Transverse colon (tissue), 4 donors: Measurements from ENCODE around the gene MED27. TPM values are rescaled to one million over a fixed set of nuclear protein-coding genes. Genes with fewer than 3 reads are reported as not detected.

Experiments
- DNase-seq: peaks from one replicate; pipeline ENCODE4 v3.0.0-alpha.2; 2019
- H3K27ac ChIP-seq, 4 donors: fragments of 200-600 bp; sonication (generic); 2 replicates each; pipeline ENCODE4 v1.5.1; 2016 to 2018; ENCODE audit warnings: inconsistent platforms in 4 of 4
- H3K27me3 ChIP-seq: fragments of 200-600 bp; sonication (generic); 2 replicates; pipeline ENCODE4 v1.5.1; 2017; ENCODE audit warnings: inconsistent platforms
- H3K36me3 ChIP-seq, 4 donors: fragments of 200-600 bp; sonication (generic); 2 replicates each; pipeline ENCODE4 v1.5.1; 2017 to 2019; ENCODE audit warnings: inconsistent platforms in 4 of 4
- H3K4me1 ChIP-seq, 4 donors: fragments of 200-600 bp; sonication (generic); 2 replicates each; pipeline ENCODE4 v1.5.1; 2017 to 2020; ENCODE audit warnings: inconsistent platforms in 4 of 4
- H3K4me3 ChIP-seq, 4 donors: fragments of 200-600 bp; sonication (generic); 1 replicate in 1 of 4; 2 replicates in 3 of 4; pipeline versions ENCODE4 v1.5.1 to v1.6.1; 2017 to 2019; ENCODE audit warnings: inconsistent platforms in 4 of 4
- H3K9me3 ChIP-seq, 2 donors: fragments of 200-600 bp; sonication (generic); 2 replicates each; pipeline ENCODE4 v1.5.1; 2017 to 2019; ENCODE audit warnings: inconsistent platforms in 2 of 2
- EP300 ChIP-seq: sonication (generic); formaldehyde crosslinking; IDR thresholded peaks from one replicate; pipeline ENCODE4 v1.6.1; 2017; ENCODE audit warnings: antibody characterized with exemption, low read depth
- POLR2A ChIP-seq: fragments of 450-650 bp; IDR thresholded peaks from one replicate; pipeline ENCODE4 v1.6.1; 2016; ENCODE audit warnings: antibody characterized with exemption, mild to moderate bottlenecking, moderate library complexity
- POLR2AphosphoS5 ChIP-seq, 3 donors: sonication (generic); formaldehyde crosslinking; IDR thresholded peaks; one replicate each; pipeline ENCODE4 v1.6.1; 2016; ENCODE audit warnings: antibody characterized with exemption in 3 of 3
- WGBS, 2 donors: methylation state at CpG; one replicate each; pipeline ENCODE4 v1.1.5; 2018; ENCODE audit warnings: low coverage in 1 of 2; 5-methylcytosine and 5-hydroxymethylcytosine counted together
- in situ Hi-C, 4 donors: fragments of 200-750 bp; cut with MboI; loops; one replicate each; pipeline versions ENCODE4 v1.15.0 to v1.15.1; 2017; ENCODE audit warnings: low sequenced_read_pairs in 3 of 4, low pct_ligation_motif_present in 1 of 4, low pct_unique_long_range_greater_than_20kb in 1 of 4
- intact Hi-C: fragments of 100-400 bp; cut with DNase I; formaldehyde crosslinking; loops from one replicate; pipeline ENCODE4 v1.15.1; 2023; ENCODE audit warnings: low total_unique reads
- total RNA-seq, 4 donors: library from RNA; depleted of rRNA; stranded (reverse); fragments of >200 nt; gene quantifications; one replicate each; pipeline ENCODE4 v1.1.0, GENCODE V29; 2016
- TF ChIP-seq, protein P1 (sequence below), 5 experiments: fragments of 200-600 bp in 3 of 5; fragments of 450-650 bp in 2 of 5; sonication (generic) in 3 of 5; IDR thresholded peaks; 1 replicate in 2 of 5; 2 replicates in 3 of 5; pipeline ENCODE4 v1.5.1; 2016 to 2017; ENCODE audit warnings: antibody characterized with exemption in 5 of 5, inconsistent platforms in 3 of 5, mild to moderate bottlenecking in 2 of 5, moderate library complexity in 1 of 5

MED27 gene
- total RNA-seq, 4 donors from 2014 or later, result 2.6 to 12.6 (median 7.1) TPM

GRCh38 chr9:131839281-131840084 lies 240.2 kb downstream of the MED27 start:
- in situ Hi-C loops, result no loop called here
- H3K4me1 ChIP-seq, result no peaks in the 10 kb centered on the region
- no peak overlapping the region for H3K4me3 ChIP-seq
- H3K27ac ChIP-seq, result peak overlapping the region; percentile 25 to 48 (median 44)
- DNase-seq, result peak; percentile 22
- H3K9me3 ChIP-seq, result no peaks in the 10 kb centered on the region
- WGBS, 2 donors, result 71 to 92% methylated on average over 5 to 21 of the region's 22 CpGs
- H3K27me3 ChIP-seq, result peaks cover 12% of the 10 kb centered on the region
- H3K36me3 ChIP-seq, result no peaks in the 10 kb centered on the region
- TF ChIP-seq, protein P1, sequence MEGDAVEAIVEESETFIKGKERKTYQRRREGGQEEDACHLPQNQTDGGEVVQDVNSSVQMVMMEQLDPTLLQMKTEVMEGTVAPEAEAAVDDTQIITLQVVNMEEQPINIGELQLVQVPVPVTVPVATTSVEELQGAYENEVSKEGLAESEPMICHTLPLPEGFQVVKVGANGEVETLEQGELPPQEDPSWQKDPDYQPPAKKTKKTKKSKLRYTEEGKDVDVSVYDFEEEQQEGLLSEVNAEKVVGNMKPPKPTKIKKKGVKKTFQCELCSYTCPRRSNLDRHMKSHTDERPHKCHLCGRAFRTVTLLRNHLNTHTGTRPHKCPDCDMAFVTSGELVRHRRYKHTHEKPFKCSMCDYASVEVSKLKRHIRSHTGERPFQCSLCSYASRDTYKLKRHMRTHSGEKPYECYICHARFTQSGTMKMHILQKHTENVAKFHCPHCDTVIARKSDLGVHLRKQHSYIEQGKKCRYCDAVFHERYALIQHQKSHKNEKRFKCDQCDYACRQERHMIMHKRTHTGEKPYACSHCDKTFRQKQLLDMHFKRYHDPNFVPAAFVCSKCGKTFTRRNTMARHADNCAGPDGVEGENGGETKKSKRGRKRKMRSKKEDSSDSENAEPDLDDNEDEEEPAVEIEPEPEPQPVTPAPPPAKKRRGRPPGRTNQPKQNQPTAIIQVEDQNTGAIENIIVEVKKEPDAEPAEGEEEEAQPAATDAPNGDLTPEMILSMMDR (IDR thresholded peaks at IDR 0.05), result no peak
- no peak for TF ChIP-seq POLR2A
- TF ChIP-seq EP300, result no peak
- no peak for TF ChIP-seq POLR2AphosphoS5 (IDR thresholded peaks at IDR 0.05)
- intact Hi-C loops, result no loop called here

- no peak for TF ChIP-seq POLR2A
- no peak for TF ChIP-seq POLR2AphosphoS5 (IDR thresholded peaks at IDR 0.05)
- TF ChIP-seq, protein P1 (IDR thresholded peaks at IDR 0.05), result no peak
- TF ChIP-seq EP300, result no peak
- Histone ChIP-seq H3K36me3 (no peaks in the 10 kb centered on the region), H3K27me3 (peaks cover 13% of the 10 kb centered on the region), H3K27ac (peak overlapping the region; percentile 9 to 45 (median 28)), H3K4me1 (no peaks in the 10 kb centered on the region), H3K4me3 (no peak overlapping the region), H3K9me3 (peaks cover 0 to 5% of the 10 kb centered on the region in 2 donors)
- in situ Hi-C loops, result no loop called here
- 20 to 65% methylated on average over 2 to 22 of the region's 22 CpGs for WGBS, 2 donors
- intact Hi-C loops, result no loop called here
- no peak for DNase-seq
These were observed 241.0 kb downstream of the MED27 start for GRCh38 chr9:131838530-131839280.

GRCh38 chr9:131837836-131838235 lies 241.8 kb downstream of the MED27 start:
- TF ChIP-seq POLR2AphosphoS5 (IDR thresholded peaks at IDR 0.05) (no peak), EP300 (no peak), POLR2A (no peak)
- TF ChIP-seq, protein P1 (IDR thresholded peaks at IDR 0.05), result no peak
- H3K9me3 ChIP-seq, result peaks cover 0 to 7% of the 10 kb centered on the region in 2 donors
- no peaks in the 10 kb centered on the region for H3K36me3 ChIP-seq
- no peak overlapping the region for H3K4me3 ChIP-seq
- in situ Hi-C loops, result no loop called here
- no peak for DNase-seq
- intact Hi-C loops, result no loop called here
- no peaks in the 10 kb centered on the region for H3K4me1 ChIP-seq
- H3K27me3 ChIP-seq, result peaks cover 13% of the 10 kb centered on the region
- WGBS, 2 donors, result 44 to 67% methylated on average over 5 to 10 of the region's 10 CpGs
- no peak overlapping the region for H3K27ac ChIP-seq

DNA sequence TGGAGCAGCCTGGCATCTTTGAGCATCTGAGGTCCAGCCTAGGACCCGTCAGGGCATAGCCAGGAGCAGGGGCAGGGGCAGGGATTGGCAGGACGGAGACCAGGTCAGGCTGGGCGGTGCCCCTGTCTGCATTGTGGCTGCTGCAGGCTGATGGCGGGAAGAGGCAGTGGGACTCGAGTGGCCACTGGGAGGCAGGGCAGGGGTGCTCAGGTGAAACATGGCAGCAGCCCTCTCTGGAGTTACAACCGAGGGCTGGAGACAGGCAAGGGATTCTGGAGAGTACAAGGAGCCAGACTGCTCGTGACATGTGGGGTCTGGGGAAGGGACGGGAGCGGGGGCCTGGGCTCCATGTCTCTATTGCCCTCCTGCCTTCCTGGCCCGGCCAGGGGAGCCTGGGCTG lies 242.4 kb downstream of the MED27 start:
- no peaks in the 10 kb centered on the region for H3K4me1 ChIP-seq
- DNase-seq, result no peak
- 52% methylated on average over 10 of the region's 10 CpGs; no CpG with 5 or more reads in 1 of the 2 donors for WGBS, 2 donors
- H3K27ac ChIP-seq, result no peak overlapping the region
- H3K9me3 ChIP-seq, result peaks cover 0 to 7% of the 10 kb centered on the region in 2 donors
- H3K4me3 ChIP-seq, result no peak overlapping the region
- H3K27me3 ChIP-seq, result peaks cover 13% of the 10 kb centered on the region
- intact Hi-C loops, result no loop called here
- TF ChIP-seq POLR2A (no peak), EP300 (no peak), POLR2AphosphoS5 (IDR thresholded peaks at IDR 0.05) (no peak)
- TF ChIP-seq, protein P1 (IDR thresholded peaks at IDR 0.05), result no peak
- H3K36me3 ChIP-seq, result no peaks in the 10 kb centered on the region
- in situ Hi-C loops, result no loop called here
